Ammon's horn (tissue), 1 donor: Measurements from ENCODE around the gene FAM168A.
A peak's percentile ranks its signal among the peaks of the same experiment; 100 is the strongest.

Source experiments
- DNase-seq: peaks from one replicate; pipeline ENCODE4 v3.0.0-alpha.2; 2016; ENCODE audit warnings: low spot score

FAM168A gene

DNA sequence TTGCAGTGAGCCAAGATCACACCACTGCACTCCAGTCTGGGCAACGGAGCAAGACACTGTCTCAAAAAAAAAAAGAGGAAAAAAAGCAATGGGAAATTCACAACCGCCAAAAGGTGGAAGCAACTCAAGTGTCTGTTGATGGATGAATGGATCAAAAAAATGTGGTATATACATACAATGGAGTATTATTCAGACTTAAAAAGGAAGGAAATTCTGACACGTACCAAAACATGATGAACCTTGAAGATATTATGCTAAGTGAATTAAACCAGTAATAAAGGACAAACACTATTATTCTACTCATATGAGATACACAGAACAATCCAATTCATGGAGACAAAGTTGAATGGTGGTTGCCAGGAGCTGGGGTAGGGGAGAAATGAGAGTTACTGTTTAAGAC is 40.9 kb downstream of the FAM168A start:
- DNase-seq, result no peak

DNA sequence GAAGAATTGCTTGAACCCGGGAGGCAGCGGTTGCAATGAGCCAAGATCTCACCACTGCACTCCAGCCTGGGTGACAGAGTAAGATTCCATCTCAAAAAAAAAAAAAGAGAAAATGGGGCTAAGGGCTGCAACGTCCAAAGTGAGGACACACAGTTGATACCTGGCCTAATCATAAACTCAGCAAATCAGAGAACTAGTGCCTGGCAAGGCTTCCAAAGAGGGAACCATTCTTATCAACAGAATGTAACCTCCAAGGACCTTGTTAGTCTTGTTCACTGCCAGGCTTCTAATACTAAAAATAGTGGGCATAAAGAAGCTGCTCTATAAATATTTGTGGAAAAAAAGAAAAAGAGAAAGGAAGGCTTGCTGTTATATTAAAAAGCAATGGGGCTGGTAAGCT is 42.3 kb downstream of the FAM168A start:
- DNase-seq, result no peak

DNA sequence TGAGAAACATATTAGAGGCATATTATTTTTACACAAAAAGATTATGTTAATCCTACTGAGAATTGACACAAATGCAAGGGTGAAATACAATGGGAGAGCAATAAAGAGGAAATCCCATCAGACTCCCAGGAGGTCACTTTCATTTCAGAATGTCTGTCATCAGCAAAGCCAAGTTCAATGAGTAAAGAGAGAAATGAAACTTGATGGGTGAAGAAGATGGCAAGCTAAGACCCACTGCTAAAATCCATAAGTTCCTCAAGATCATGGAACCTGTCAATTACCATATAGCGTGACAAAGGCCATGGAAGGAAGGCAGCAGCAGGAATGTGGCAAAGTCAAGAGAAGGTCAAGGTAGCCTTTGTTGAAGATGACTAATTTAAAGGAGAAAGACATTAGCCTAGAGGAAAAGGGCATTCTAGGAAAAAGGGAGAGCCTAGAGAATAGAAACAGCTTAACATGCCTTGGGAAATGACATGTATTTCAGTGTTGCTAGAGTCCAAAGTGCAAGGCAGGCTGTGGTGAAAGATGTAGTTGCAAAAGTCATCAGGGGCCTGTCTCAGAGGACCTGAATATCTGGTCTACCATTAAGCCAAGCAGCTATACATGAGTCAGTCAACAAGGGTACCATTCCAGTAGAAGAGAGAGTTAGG is 43.1 kb downstream of the FAM168A start:
- DNase-seq, result peak; percentile 23

DNA sequence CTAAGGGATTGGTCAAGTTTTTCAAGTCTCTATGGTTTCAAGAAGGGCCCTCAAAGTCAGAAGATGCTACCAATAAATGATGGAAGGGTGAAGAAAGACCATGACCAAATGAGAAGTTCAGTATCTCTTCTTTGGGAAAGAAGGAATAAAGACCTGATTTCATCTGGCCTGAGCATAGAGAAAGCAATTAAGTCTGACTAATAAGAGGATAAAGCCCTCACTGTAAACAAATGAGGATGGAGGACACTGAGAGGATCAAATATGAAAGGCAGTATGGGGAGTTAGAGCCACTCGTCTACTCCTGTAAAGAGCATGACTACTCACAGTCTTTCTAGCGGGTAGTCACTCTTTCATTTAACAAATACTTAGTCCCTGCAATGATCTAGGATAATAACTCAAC is 44.6 kb downstream of the FAM168A start:
- DNase-seq, result no peak

DNA sequence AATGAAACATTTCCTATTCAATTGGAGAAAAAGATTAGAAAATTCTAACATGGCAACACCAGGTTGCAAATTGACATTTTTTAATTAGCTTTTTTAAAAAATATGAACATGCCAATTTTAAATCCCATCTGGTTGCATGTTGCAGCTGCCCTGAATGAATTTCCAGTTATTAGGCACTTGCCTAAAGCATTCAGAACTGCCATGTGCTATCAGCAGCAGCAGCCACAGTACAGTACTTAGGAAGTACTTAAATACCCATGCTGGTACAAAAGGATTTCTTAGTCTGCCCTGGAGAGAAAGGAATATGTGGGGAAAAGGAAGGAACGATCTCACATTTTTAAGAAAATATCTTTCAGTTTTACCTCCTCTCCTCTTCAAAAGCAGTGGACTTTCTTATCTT is 46.2 kb downstream of the FAM168A start:
- DNase-seq, result peak; percentile 31

DNA sequence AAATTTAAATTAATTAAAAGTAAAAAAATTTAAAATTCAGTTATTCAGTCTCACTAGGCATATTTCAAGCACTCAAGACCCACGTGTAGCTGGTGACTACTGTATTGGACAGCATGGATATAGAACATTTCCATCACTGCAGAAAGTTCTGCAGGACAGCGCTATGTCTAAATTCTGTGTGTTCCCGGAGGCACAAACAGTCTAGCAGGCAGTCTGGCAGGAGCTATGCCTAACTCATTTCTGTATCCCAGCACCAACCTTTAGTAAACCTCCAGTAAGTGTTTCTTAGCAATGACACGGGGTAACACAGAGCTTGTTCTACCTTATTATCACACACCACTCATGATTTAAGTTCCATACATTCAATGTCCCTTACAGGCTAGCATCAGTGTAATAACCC is 48.5 kb downstream of the FAM168A start:
- DNase-seq, result no peak

DNA sequence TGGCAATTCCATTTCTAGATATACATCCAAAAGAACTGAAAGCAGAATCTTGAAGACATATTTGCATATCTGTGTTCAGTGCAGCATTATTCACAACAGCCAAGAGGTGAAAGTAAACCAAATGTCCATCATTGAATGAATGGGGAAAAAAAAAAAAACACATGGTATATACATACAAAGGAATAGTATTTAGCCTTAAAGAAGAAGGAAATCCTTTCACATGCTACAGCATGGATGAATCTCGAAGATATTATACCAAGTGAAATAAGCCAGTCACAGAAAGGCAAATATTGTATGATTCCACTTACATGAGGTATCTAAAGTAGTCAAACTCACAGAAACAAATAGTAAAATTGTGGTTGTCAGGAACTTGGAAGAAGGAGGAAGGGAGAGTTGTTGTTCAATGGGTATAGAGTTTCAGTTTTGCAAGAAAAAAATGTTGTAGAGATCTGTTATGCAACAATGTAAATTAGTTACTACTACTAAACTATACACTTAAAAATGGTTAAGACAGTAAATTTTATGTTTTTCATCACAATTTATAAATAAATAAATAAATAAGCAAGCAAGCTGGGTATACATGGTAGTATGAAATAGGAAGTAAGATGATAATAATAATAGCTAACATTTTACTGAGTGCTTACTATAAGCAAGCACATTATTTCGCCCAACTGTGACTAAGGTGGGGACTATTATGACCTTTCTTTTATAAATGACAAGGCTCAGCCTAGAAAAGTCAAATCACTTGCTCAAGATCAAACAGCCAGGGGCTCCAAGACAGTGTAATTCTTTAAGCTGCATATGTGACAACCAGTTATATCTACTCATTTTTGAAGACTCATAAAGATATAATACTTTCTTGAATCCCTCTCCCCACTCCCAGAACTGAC is 50.0 kb downstream of the FAM168A start:
- no peak for DNase-seq

DNA sequence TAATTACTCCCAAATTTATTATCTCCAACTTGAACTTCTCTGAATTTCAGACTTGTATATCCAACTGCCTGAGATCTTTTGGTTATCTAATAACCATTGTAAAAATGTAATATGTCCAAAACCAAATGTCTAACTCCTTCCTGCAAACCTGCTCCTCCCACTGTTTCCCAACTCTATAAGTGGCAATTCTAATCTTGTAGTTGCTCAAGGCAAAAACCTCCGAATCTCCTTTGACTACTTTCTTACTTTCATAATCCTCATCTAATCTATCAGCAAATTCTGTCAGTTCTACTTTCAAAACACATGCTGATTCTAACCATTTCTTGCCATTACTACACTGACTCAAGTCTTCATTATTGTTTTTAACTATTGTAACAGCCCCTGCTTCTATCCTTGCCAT is 55.7 kb downstream of the FAM168A start:
- DNase-seq, result no peak

DNA sequence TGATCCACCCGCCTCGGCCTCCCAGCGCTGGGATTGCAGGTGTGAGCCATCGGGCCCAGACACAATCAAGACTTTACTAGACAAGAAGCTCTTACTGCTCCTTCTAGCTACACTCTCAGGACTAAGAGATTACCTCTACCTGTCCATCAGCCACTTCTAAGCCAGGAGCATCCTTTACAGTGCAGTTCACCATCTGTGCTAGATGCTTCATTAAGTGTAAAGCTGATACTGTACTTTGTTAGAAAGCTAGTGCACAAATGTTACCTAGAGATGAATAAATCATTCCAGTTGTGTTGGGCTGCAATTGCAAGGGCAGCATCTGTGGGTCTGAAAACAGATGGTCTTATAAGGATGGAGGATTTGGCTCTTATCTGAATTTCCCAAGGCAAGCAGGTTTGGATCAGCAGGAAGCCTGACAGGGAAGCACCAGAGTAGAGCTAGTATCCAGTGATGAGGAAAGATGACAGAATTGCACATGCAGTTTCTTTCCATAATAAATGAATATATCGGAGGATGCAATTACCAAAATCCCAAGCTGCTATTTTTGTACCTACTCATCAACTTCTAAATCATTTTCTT is 58.3 kb downstream of the FAM168A start:
- no peak for DNase-seq

DNA sequence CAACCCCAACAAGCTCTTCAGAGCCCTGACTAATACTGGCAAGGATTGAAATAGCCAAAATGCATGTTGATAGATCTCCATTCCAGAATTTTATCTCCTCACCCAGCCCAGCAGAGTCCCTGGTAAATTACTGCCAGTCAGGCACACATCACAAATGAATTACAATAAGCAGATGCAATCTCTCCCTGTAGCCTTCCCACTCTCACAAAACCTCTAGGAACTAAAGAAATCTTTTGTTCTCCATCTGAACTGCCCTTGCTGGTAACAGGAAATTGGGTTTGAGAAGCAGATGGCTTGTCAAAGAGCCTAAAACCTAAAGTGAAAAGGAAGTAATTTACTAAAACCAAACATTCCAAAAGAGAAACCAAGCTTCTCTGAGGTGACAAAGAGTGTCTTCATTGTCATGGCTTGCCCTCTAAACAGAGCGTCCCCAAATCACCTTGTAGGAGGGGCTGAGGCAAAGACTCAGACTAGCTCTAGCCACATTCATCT is 59.5 kb downstream of the FAM168A start:
- DNase-seq, result peak; percentile 43

DNA sequence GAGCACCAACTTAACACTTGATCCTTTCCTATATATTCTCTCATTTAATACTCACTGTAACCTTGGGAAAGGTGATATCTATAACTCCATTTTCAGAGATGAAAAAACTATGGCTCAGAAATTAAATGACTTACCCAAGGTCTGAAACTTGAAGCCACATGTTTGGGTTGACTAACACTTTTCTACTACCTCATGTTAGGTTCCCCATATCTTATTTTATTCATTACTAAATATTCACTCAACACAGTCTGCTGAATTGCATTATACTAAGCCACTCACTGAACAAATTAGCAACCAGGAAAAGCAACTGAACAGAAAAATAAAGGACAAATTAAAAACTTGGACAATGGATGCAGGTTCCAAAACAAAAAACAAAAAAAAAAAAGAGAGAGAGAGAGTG is 59.9 kb downstream of the FAM168A start:
- DNase-seq, result no peak

DNA sequence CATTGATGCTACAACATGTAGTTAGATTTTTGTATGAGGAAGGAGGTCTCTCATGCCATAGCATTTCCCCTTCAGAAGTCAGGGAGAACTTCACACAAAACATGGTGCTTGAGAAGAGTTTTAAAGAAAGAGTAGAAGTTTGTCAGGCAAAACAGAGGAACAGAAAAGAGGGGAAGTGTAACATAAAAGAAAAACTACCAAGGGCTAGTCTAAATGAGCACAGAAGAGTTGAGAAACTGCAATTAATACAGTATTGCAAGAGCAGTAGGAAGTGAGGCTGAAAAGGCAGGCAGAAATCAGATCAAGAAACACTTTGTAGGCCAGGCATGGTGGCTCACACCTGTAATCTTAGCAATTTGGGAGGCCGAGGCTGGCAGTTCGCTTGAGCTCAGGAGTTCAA is 61.0 kb downstream of the FAM168A start:
- no peak for DNase-seq

DNA sequence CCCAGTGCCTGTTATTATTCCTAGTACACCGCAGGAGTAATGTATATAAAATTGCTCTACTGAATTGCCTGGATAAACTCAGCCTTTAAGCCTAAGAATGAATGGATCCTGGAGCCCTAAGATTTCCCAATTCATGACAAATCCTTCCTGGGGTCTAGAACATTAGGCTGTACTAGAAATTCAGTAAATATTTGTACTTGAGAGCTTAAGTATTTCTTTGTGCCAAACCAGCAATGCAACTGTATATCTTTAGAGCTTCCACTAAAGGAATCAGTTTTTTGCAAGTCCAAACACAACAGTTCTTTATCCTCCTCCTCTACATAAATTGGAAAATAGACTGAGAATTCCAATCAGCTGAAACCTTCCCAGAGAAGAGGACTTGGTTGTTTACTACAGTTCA is 65.6 kb downstream of the FAM168A start:
- DNase-seq, result no peak

DNA sequence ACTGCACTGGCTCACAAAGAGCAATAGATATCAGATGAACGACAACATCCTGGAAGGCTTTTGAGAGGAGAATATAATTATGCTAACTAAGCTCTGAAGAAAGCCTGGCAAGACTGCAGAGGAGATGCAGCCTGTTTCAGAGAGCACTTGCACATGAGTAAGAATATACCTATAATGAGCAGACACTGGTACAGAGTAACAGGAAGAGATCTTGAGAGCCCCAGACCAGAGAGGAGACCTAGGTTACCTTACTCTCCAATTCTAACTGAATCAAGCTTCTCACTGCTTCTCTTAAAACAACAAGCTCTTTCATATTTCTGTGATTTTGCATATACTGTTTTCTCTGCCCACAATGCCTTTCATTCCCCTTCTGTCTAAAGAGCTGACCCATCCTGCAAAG is 66.5 kb downstream of the FAM168A start:
- no peak for DNase-seq

DNA sequence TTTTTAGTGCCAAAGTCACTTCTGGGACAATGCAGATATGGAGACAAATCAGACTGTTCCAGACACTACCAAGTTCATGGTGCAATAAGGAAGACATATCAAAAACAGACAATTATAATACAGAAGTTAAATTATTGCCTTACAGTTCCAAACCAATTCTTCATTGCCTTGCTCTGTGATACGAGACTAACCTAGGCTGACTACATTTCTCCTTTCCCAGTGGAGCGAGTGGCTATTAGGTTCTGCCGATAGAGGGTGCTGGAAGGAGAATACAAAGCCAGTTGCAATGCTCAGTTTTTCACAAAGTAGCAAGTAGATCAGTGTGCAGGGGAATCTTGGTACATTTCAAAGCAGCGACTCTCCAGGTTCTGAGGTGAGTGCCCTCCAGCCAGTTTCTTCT is 67.8 kb downstream of the FAM168A start:
- DNase-seq, result no peak

DNA sequence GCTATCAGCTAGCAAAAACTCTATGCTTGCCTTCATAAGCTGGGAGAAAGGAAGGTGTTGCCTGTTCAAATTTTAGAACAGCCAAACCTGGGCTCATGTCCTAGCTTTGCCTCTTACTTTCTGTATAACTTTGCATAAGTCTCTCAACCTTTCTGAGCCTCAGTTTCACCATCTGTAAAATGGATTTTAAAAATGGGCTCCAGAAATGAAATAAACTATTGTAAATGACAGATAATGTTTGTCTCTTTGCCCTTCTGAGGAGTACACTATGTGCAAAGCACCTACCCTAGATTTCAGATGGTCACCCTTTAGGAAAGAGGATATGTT is 68.7 kb downstream of the FAM168A start:
- no peak for DNase-seq

DNA sequence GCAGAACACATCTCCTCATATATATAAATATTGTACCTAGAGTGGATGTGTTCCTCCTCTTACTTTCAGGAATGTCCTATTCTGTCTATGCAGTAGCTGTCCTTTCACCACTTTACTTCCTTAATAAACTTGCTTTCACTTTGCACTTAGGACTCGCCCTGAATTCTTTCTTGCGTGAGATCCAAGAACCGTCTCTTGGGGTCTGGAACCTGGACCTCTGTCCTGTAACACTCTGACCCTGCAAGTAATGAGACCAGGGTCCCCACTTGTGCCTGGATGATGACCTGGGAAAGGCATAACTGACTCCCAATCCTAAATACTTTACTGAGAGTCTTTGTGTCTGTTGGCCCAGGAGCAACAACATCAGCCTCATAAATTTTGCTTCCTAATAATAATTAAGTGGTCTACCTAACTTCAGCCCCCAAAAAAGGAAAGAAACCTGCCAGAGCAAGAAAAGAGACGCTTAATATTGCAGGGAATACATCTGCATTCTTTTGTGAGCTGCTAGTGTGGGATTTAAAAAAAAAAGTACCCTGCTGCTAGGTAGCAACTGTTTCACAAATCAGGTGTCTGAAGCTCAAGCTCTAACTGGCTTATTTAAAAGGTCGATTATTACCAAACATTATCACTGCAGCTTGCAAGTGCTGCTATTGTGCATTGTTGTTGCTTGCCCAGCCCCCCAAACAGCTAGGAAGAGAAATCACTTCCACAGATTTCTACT is 69.3 kb downstream of the FAM168A start:
- DNase-seq, result peak; percentile 23

DNA sequence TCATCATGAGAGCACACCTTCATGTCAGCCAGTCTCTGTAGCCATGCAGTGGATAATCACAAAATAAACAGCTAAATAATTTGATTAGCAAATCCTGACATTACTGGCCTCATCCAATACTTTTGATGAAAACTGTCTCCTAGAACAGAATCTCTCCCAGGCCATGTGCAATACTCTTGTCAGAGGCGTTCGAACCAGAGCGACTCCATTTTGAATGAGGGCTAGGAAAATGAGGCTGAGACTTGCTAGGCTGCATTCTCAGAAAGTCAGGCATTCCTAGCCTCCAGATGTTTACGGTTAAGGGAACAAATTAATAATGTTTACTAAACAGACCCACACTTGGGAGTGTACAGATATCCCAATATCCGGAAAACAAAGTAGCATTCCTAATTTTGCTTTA is 69.9 kb downstream of the FAM168A start:
- no peak for DNase-seq

DNA sequence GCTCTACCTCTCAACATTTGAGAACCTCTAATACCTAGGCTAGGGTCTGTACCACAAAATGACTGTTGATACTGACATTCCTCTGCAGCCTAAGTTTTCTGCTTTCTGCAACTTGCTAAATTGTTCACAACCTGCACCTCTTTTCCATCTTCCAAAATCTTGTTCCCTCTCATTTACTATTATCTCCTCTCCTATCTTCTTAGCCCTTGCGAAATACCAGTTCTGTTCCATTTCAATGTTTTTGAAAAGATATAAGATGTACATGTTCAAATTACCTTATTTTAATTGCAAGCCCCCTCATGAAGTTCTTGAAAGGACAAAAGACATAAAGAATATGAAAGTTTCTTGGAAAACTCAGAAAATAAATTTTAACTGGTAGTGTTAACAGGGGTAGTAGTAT is 72.3 kb downstream of the FAM168A start:
- DNase-seq, result no peak

DNA sequence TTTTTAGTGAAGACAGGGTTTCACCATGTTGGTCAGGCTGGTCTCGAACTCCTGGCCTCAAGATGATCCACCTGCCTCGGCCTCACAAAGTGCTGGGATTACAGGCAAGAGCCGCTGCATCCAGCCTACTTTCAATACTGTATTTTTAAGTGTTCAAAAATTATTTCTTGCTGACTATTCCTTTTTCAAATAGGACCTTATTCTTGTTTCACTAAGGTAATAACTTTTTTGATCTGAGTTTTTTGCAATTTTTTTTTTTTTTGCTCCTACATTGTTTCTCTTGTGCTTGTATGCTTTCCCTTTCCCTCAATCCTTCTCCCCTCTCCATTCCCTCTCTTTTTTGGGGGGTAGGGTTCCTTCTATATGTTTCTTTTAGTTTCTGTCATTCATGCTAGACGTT is 73.1 kb downstream of the FAM168A start:
- DNase-seq, result no peak

DNA sequence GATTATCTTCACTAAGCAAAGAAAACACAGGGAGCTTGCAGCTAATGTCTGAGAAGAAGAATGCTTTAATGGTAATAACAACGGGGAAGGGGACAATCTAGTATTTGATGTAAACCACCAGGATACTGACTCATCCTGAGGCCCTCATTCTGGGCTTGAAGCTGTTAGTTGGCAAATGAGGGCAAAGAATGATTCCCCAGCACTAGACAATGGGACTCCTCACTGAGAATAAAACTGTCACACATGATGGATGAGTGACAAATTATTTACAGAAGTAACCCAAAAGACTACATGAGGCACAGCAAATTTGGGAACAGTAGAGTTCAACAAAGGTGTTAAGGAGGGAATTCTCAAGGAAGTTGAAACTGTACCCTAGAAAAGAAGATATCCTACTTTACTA is 76.3 kb downstream of the FAM168A start:
- DNase-seq, result no peak

DNA sequence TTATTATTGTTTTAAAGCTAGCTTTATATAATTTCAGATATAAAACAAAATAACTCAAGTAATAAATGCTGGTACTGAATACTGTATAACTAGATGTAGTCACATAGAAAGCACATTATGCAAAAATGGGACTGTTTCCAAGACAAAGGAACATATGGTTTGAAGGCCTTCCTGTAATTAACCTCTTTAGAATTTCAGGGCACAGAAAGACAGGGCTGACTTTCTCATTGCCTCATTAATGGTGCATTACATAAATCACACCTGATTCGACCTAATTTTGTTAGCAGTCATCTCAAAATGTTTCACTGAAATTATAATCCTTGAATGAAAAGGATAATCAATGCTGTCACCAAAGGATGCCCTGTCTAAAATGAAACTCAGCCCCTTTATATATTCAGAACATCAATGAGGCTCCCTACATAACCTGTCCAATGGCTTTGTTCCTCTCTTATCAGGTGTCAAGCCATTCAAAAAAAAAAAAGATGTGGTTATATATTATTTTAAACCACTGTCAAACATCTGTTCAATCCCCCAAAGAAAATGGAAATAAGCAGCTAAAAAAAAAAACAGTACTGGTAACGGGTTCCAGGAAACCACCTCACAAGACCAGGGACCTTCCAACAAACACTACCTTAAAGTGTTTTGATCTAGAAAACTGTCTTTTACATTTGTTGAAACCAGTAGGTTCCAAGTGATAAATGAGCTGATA is 77.4 kb downstream of the FAM168A start:
- no peak for DNase-seq
